ENCODE measurements around the gene VEPH1.

DNA sequence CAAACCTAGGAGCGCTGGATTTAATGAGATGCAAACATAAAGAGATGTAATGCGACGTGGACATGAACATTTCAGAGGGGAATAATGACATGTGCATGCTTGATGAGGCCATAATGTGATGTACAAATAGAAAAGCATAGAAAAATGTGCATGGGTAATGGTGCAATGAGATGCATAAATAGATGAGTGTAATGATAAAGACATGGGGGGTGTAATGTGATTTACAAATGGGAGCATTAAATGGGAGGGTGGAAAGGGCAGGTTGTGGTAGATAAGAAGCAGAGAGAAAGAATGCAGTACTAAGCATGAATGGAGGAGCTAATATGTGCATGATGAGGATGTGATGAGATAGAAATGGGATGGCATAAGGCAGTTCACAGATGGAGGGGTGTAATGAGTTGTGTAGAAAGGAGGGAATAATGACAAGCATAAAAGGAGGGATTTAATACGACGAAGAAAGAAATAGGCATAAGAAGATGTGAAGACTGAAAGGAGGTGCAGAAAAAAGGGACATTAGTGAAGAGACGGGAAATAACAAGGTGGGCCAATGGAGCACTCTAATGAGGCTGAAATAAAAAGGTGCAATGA is 205.8 kb downstream of the VEPH1 start:
- no peak for TF ChIP-seq CTCF (IDR thresholded peaks at IDR 0.05)
- TF ChIP-seq POLR2A (IDR thresholded peaks at IDR 0.05) = no peak
